ENCODE data around the gene PCDHGA9. TPM values are rescaled to one million over a fixed set of nuclear protein-coding genes. Genes with fewer than 3 reads are reported as not detected.
A peak's percentile ranks its signal among the peaks of the same experiment; 100 is the strongest.
"Not testable (repeated sequence)": the region's sequence is repeated elsewhere in the genome, so short reads cannot be mapped to it uniquely, and the experiment has no call there.

The PCDHGA9 gene
- total and polyA plus RNA-seq, 5 donors from 2014 or later: not detected

- DNase-seq (no peak), ATAC-seq (ENCODE audit: low read depth in 2 of 2) (no peak)
- Mint-ChIP-seq H3K27ac (peak overlapping the region in 1 of 3 donors; percentile 58), H3K9me3 (peaks cover 0 to 48% (median 19%) of the 10 kb centered on the region in 7 donors), H3K36me3 (peaks cover 13% of the 10 kb centered on the region), H3K4me3 (peak overlapping the region in 3 of 4 donors; percentile 34 to 80 (median 69)), H3K27me3 (peaks cover 68% of the 10 kb centered on the region), H3K4me1 (peaks cover 0 to 19% (median 6%) of the 10 kb centered on the region in 4 donors)
- Histone ChIP-seq H3K4me1 (ENCODE audit: control insufficient read depth, insufficient read depth, low read length, poor library complexity, severe bottlenecking) (peaks cover 9% of the 10 kb centered on the region), H3K9me3 (ENCODE audit: control insufficient read depth in 2 of 2, low read length in 2 of 2) (peaks cover 24 to 56% of the 10 kb centered on the region in 2 experiments), H3K4me3 (ENCODE audit: low read depth, low read length) (no peak overlapping the region), H3K27ac (ENCODE audit: insufficient read depth, low read length, poor library complexity, severe bottlenecking) (no peak overlapping the region), H3K36me3 (ENCODE audit: control insufficient read depth, insufficient read depth, low read length) (no peaks in the 10 kb centered on the region), H3K27me3 (ENCODE audit: control insufficient read depth, insufficient read depth, low read length) (peaks cover 53% of the 10 kb centered on the region)
Measured at GRCh38 chr5:141421489-141421855, 18.9 kb downstream of the PCDHGA9 start.

- Histone ChIP-seq H3K4me3 (ENCODE audit: low read depth, low read length) (no peak overlapping the region), H3K9me3 (ENCODE audit: control insufficient read depth in 2 of 2, low read length in 2 of 2) (peaks cover 24 to 56% of the 10 kb centered on the region in 2 experiments), H3K4me1 (ENCODE audit: control insufficient read depth, insufficient read depth, low read length, poor library complexity, severe bottlenecking) (peaks cover 4% of the 10 kb centered on the region), H3K27me3 (ENCODE audit: control insufficient read depth, insufficient read depth, low read length) (peaks cover 46% of the 10 kb centered on the region), H3K27ac (ENCODE audit: insufficient read depth, low read length, poor library complexity, severe bottlenecking) (no peak overlapping the region), H3K36me3 (ENCODE audit: control insufficient read depth, insufficient read depth, low read length) (no peaks in the 10 kb centered on the region)
- Mint-ChIP-seq H3K27me3 (peaks cover 59% of the 10 kb centered on the region), H3K27ac (no peak overlapping the region), H3K36me3 (peaks cover 13% of the 10 kb centered on the region), H3K9me3 (peaks cover 0 to 52% (median 20%) of the 10 kb centered on the region in 7 donors), H3K4me3 (no peak overlapping the region), H3K4me1 (peaks cover 0 to 18% (median 5%) of the 10 kb centered on the region in 4 donors)
- ATAC-seq (ENCODE audit: low read depth in 2 of 2): no peak
- DNase-seq: no peak
Measured at GRCh38 chr5:141422742-141423291, 20.2 kb downstream of the PCDHGA9 start.

GRCh38 chr5:141427783-141428426 lies 25.3 kb downstream of the PCDHGA9 start:
- ATAC-seq (ENCODE audit: low read depth in 2 of 2): no peak
- H3K27me3 ChIP-seq (ENCODE audit: control insufficient read depth, insufficient read depth, low read length): peaks cover 28% of the 10 kb centered on the region

GRCh38 chr5:141430332-141431113 lies 27.9 kb downstream of the PCDHGA9 start, which contains the start of gene PCDHGA12:
TSS of gene PCDHGA12 (plus strand) at chr5:141430507. CDS start at chr5:141430760, 253 bp downstream.
- Mint-ChIP-seq H3K27me3 (peaks cover 41% of the 10 kb centered on the region), H3K4me3 (peak within 1 kb of the TSS; percentile 35 to 77 (median 66)), H3K9me3 (peaks cover 0 to 45% (median 8%) of the 10 kb centered on the region in 7 donors), H3K4me1 (peaks cover 3 to 19% (median 4%) of the 10 kb centered on the region in 4 donors), H3K36me3 (peaks cover 10% of the 10 kb centered on the region), H3K27ac (peak within 1 kb of the TSS in 1 of 3 donors; percentile 43)
- Histone ChIP-seq H3K4me1 (ENCODE audit: control insufficient read depth, insufficient read depth, low read length, poor library complexity, severe bottlenecking) (no peaks in the 10 kb centered on the region), H3K4me3 (ENCODE audit: low read depth, low read length) (no peak within 1 kb of the TSS), H3K27me3 (ENCODE audit: control insufficient read depth, insufficient read depth, low read length) (peaks cover 20% of the 10 kb centered on the region), H3K27ac (ENCODE audit: insufficient read depth, low read length, poor library complexity, severe bottlenecking) (no peak within 1 kb of the TSS), H3K36me3 (ENCODE audit: control insufficient read depth, insufficient read depth, low read length) (no peaks in the 10 kb centered on the region), H3K9me3 (ENCODE audit: control insufficient read depth in 2 of 2, low read length in 2 of 2) (peaks cover 6 to 21% of the 10 kb centered on the region in 2 experiments)
- peak in 1 of 3 donors; percentile 46 for DNase-seq
- ATAC-seq (ENCODE audit: low read depth in 2 of 2): peak in 1 of 2 donors; percentile 37

More at GRCh38 chr5:141427783-141428426, 25.3 kb downstream of the PCDHGA9 start:
- Mint-ChIP-seq H3K4me3 (no peak overlapping the region), H3K27me3 (peaks cover 41% of the 10 kb centered on the region), H3K4me1 (peaks cover 3 to 19% (median 4%) of the 10 kb centered on the region in 4 donors), H3K9me3 (peaks cover 0 to 42% (median 9%) of the 10 kb centered on the region in 7 donors), H3K27ac (no peak overlapping the region), H3K36me3 (peaks cover 10% of the 10 kb centered on the region)
- peaks cover 6 to 26% of the 10 kb centered on the region in 2 experiments for H3K9me3 ChIP-seq (ENCODE audit: control insufficient read depth in 2 of 2, low read length in 2 of 2)
- H3K27ac ChIP-seq (ENCODE audit: insufficient read depth, low read length, poor library complexity, severe bottlenecking): no peak overlapping the region
- no peaks in the 10 kb centered on the region for H3K36me3 ChIP-seq (ENCODE audit: control insufficient read depth, insufficient read depth, low read length)
- no peaks in the 10 kb centered on the region for H3K4me1 ChIP-seq (ENCODE audit: control insufficient read depth, insufficient read depth, low read length, poor library complexity, severe bottlenecking)
- H3K4me3 ChIP-seq (ENCODE audit: low read depth, low read length): no peak overlapping the region
- no peak for DNase-seq

GRCh38 chr5:141431286-141431685 lies 28.7 kb downstream of the PCDHGA9 start:
- Mint-ChIP-seq H3K36me3 (peaks cover 10% of the 10 kb centered on the region), H3K27ac (peak overlapping the region in 1 of 3 donors; percentile 43), H3K4me3 (peak overlapping the region in 3 of 4 donors; percentile 35 to 72 (median 60)), H3K9me3 (peaks cover 0 to 45% (median 8%) of the 10 kb centered on the region in 7 donors), H3K27me3 (peaks cover 37% of the 10 kb centered on the region), H3K4me1 (peaks cover 3 to 19% (median 4%) of the 10 kb centered on the region in 4 donors)
- Histone ChIP-seq H3K4me3 (ENCODE audit: low read depth, low read length) (no peak overlapping the region), H3K4me1 (ENCODE audit: control insufficient read depth, insufficient read depth, low read length, poor library complexity, severe bottlenecking) (no peaks in the 10 kb centered on the region), H3K27me3 (ENCODE audit: control insufficient read depth, insufficient read depth, low read length) (peaks cover 16% of the 10 kb centered on the region), H3K27ac (ENCODE audit: insufficient read depth, low read length, poor library complexity, severe bottlenecking) (no peak overlapping the region), H3K36me3 (ENCODE audit: control insufficient read depth, insufficient read depth, low read length) (no peaks in the 10 kb centered on the region), H3K9me3 (ENCODE audit: control insufficient read depth in 2 of 2, low read length in 2 of 2) (peaks cover 6 to 21% of the 10 kb centered on the region in 2 experiments)
- DNase-seq (no peak), ATAC-seq (ENCODE audit: low read depth in 2 of 2) (no peak)

GRCh38 chr5:141432308-141432707 lies 29.7 kb downstream of the PCDHGA9 start:
- not testable (repeated sequence) for H3K4me3 ChIP-seq (ENCODE audit: low read depth, low read length); H3K27ac Mint-ChIP-seq; H3K36me3 Mint-ChIP-seq; DNase-seq; H3K36me3 ChIP-seq (ENCODE audit: control insufficient read depth, insufficient read depth, low read length); H3K4me3 Mint-ChIP-seq; ATAC-seq (ENCODE audit: low read depth in 2 of 2); H3K27ac ChIP-seq (ENCODE audit: insufficient read depth, low read length, poor library complexity, severe bottlenecking); H3K4me1 ChIP-seq (ENCODE audit: control insufficient read depth, insufficient read depth, low read length, poor library complexity, severe bottlenecking)
- Histone ChIP-seq H3K27me3 (ENCODE audit: control insufficient read depth, insufficient read depth, low read length) (peaks cover 17% of the 10 kb centered on the region), H3K9me3 (ENCODE audit: control insufficient read depth in 2 of 2, low read length in 2 of 2) (peaks cover 6 to 21% of the 10 kb centered on the region in 2 experiments)
- Mint-ChIP-seq H3K4me1 (peaks cover 3 to 19% (median 4%) of the 10 kb centered on the region in 4 donors), H3K9me3 (peaks cover 0 to 40% (median 8%) of the 10 kb centered on the region in 7 donors), H3K27me3 (peaks cover 37% of the 10 kb centered on the region)

GRCh38 chr5:141432726-141433125 lies 30.1 kb downstream of the PCDHGA9 start:
- Histone ChIP-seq H3K27me3 (ENCODE audit: control insufficient read depth, insufficient read depth, low read length) (peaks cover 17% of the 10 kb centered on the region), H3K9me3 (ENCODE audit: control insufficient read depth in 2 of 2, low read length in 2 of 2) (peaks cover 6 to 21% of the 10 kb centered on the region in 2 experiments)
- not testable (repeated sequence) for H3K4me3 ChIP-seq (ENCODE audit: low read depth, low read length); DNase-seq; H3K4me1 ChIP-seq (ENCODE audit: control insufficient read depth, insufficient read depth, low read length, poor library complexity, severe bottlenecking); ATAC-seq (ENCODE audit: low read depth in 2 of 2); H3K36me3 Mint-ChIP-seq; H3K4me3 Mint-ChIP-seq; H3K27ac Mint-ChIP-seq; H3K27ac ChIP-seq (ENCODE audit: insufficient read depth, low read length, poor library complexity, severe bottlenecking); H3K36me3 ChIP-seq (ENCODE audit: control insufficient read depth, insufficient read depth, low read length)
- Mint-ChIP-seq H3K4me1 (peaks cover 3 to 19% (median 4%) of the 10 kb centered on the region in 4 donors), H3K27me3 (peaks cover 37% of the 10 kb centered on the region), H3K9me3 (peaks cover 0 to 40% (median 8%) of the 10 kb centered on the region in 7 donors)
